Keratinocyte (primary cell): ENCODE measurements around the gene TSTD1.

Experiments
- EZH2 ChIP-seq: IDR thresholded peaks from one replicate; pipeline ENCODE4 v1.6.1; 2012; ENCODE audit warnings: inconsistent platforms, mild to moderate bottlenecking, low read length, moderate library complexity
- TF ChIP-seq, protein P1 (sequence below), 3 experiments: IDR thresholded peaks in 1 of 3; conservative IDR thresholded peaks in 1 of 3; optimal IDR thresholded peaks in 1 of 3; 2 replicates in 2 of 3; 3 replicates in 1 of 3; pipeline versions ENCODE3 to v1.5.1; 2011; ENCODE audit warnings: low read length in 3 of 3, mild to moderate bottlenecking in 3 of 3, moderate library complexity in 2 of 3, control low read depth in 1 of 3, inconsistent platforms in 1 of 3; ENCODE audit not compliant: insufficient read depth in 2 of 3; ENCODE audit errors: extremely low read depth in 1 of 3

GRCh38 chr1:161073474-161074121 lies 34.8 kb upstream of the TSTD1 start:
- TF ChIP-seq, protein P1, sequence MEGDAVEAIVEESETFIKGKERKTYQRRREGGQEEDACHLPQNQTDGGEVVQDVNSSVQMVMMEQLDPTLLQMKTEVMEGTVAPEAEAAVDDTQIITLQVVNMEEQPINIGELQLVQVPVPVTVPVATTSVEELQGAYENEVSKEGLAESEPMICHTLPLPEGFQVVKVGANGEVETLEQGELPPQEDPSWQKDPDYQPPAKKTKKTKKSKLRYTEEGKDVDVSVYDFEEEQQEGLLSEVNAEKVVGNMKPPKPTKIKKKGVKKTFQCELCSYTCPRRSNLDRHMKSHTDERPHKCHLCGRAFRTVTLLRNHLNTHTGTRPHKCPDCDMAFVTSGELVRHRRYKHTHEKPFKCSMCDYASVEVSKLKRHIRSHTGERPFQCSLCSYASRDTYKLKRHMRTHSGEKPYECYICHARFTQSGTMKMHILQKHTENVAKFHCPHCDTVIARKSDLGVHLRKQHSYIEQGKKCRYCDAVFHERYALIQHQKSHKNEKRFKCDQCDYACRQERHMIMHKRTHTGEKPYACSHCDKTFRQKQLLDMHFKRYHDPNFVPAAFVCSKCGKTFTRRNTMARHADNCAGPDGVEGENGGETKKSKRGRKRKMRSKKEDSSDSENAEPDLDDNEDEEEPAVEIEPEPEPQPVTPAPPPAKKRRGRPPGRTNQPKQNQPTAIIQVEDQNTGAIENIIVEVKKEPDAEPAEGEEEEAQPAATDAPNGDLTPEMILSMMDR (optimal IDR thresholded peaks at IDR 0.05 in 1 of 3, IDR thresholded peaks at IDR 0.05 in 1 of 3, conservative IDR thresholded peaks at IDR 0.05 in 1 of 3; ENCODE audit: extremely low read depth in 1 of 3, insufficient read depth in 2 of 3, low read length in 3 of 3) = peak; percentile 43 to 73 (median 46)
- no peak for TF ChIP-seq EZH2
